NCI-H1436 (cell line): Measurements from ENCODE around the gene ALG12.
A peak's percentile ranks its signal among the peaks of the same experiment; 100 is the strongest.

Source experiments
- DNase-seq: peaks from one replicate; lab custom pipeline; 2025; lab: John Stamatoyannopoulos, UW

Gene ALG12

GRCh38 chr22:49929994-49930575 is 11.8 kb upstream of the ALG12 start:
- no peak for DNase-seq

GRCh38 chr22:49929211-49929979 is 11.2 kb upstream of the ALG12 start:
- DNase-seq, result peak; percentile 62

- no peak for DNase-seq
Measured at GRCh38 chr22:49928555-49929210, 10.4 kb upstream of the ALG12 start.

- DNase-seq, result no peak
Measured at GRCh38 chr22:49928185-49928495, 9.9 kb upstream of the ALG12 start.

- no peak for DNase-seq
Measured at GRCh38 chr22:49927483-49928184, 9.4 kb upstream of the ALG12 start.

GRCh38 chr22:49926916-49927315 is 8.7 kb upstream of the ALG12 start:
- DNase-seq, result no peak

- DNase-seq, result no peak
Measured at GRCh38 chr22:49925525-49926128, 7.4 kb upstream of the ALG12 start.

- DNase-seq, result no peak
Measured at GRCh38 chr22:49924113-49924833, 6.0 kb upstream of the ALG12 start.

- no peak for DNase-seq
Measured at GRCh38 chr22:49923445-49923844, 5.2 kb upstream of the ALG12 start.

GRCh38 chr22:49922926-49923325 is 4.7 kb upstream of the ALG12 start:
- DNase-seq, result no peak

GRCh38 chr22:49922484-49922883 is 4.2 kb upstream of the ALG12 start:
- no peak for DNase-seq

GRCh38 chr22:49921508-49922278 is 3.5 kb upstream of the ALG12 start:
- DNase-seq, result no peak

GRCh38 chr22:49920859-49921258 is 2.6 kb upstream of the ALG12 start:
- DNase-seq, result no peak

- DNase-seq, result no peak
Measured at GRCh38 chr22:49918911-49919881, 958 bp upstream of the ALG12 start.

- no peak for DNase-seq
Measured at GRCh38 chr22:49916831-49917230, 1.4 kb downstream of the ALG12 start.

GRCh38 chr22:49915610-49916009 is 2.6 kb downstream of the ALG12 start:
- no peak for DNase-seq

GRCh38 chr22:49914256-49914655 is 4.0 kb downstream of the ALG12 start:
- DNase-seq, result no peak

GRCh38 chr22:49913446-49913845 is 4.8 kb downstream of the ALG12 start:
- DNase-seq, result no peak

GRCh38 chr22:49913026-49913425 is 5.2 kb downstream of the ALG12 start:
- DNase-seq, result no peak
